Neural cell (in vitro differentiated cells): ENCODE data around the gene NPFFR1. TPM values are rescaled to one million over a fixed set of nuclear protein-coding genes. Genes with fewer than 3 reads are reported as not detected.

Experiments
- H2AFZ ChIP-seq: fragments of 200-600, 300-800 bp; sonication (generic), shearing (Covaris generic); 2 replicates; pipeline ENCODE4 v1.6.0; 2014; ENCODE audit warnings: low read depth, mild to moderate bottlenecking, antibody characterized with exemption, low read length, moderate library complexity
- H3F3A ChIP-seq: fragments of 200-600 bp; shearing (Covaris generic); 2 replicates; pipeline ENCODE4 v1.6.1; 2016; ENCODE audit warnings: mild to moderate bottlenecking, moderate library complexity, mixed read lengths, antibody characterized with exemption, low read length; ENCODE audit not compliant: insufficient read depth, poor library complexity, severe bottlenecking
- H3K27ac ChIP-seq: fragments of 200-600, 300-800 bp; sonication (generic), shearing (Covaris generic); 2 replicates; pipeline ENCODE4 v1.5.1; 2014; ENCODE audit warnings: mild to moderate bottlenecking, low read length, moderate library complexity
- H3K27me3 ChIP-seq: fragments of 300-800, 200-600 bp; sonication (generic), shearing (Covaris generic); 2 replicates; pipeline ENCODE4 v1.6.0; 2014; ENCODE audit warnings: mild to moderate bottlenecking, low read depth, low read length, moderate library complexity; ENCODE audit not compliant: insufficient read depth
- H3K36me3 ChIP-seq: fragments of 300-800, 200-600 bp; sonication (generic), shearing (Covaris generic); 2 replicates; pipeline ENCODE4 v1.5.1; 2014; ENCODE audit warnings: mild to moderate bottlenecking, antibody characterized with exemption, low read length, moderate library complexity; ENCODE audit not compliant: insufficient read depth
- H3K4me2 ChIP-seq: fragments of 300-800, 200-600 bp; sonication (generic), shearing (Covaris generic); 2 replicates; pipeline ENCODE4 v1.6.0; 2014; ENCODE audit warnings: mild to moderate bottlenecking, low read length
- H3K4me3 ChIP-seq: fragments of 300-800, 200-600 bp; sonication (generic), shearing (Covaris generic); 2 replicates; pipeline ENCODE4 v1.5.1; 2014; ENCODE audit warnings: mild to moderate bottlenecking, low read length, moderate library complexity
- H3K79me2 ChIP-seq: fragments of 200-600 bp; shearing (Covaris generic); replicated peaks from 2 replicates; pipeline ENCODE4 v1.6.0; 2014; ENCODE audit warnings: mild to moderate bottlenecking, low read length, moderate library complexity; ENCODE audit not compliant: insufficient read depth
- H3K9ac ChIP-seq: fragments of 300-800, 200-600 bp; sonication (generic), shearing (Covaris generic); 2 replicates; pipeline ENCODE4 v1.6.1; 2016; ENCODE audit warnings: mild to moderate bottlenecking, low read length, mixed read lengths
- H3K9me2 ChIP-seq: fragments of 200-600 bp; shearing (Covaris generic); 2 replicates; pipeline ENCODE4 v1.6.1; 2016; ENCODE audit warnings: mild to moderate bottlenecking, low read length, mixed read lengths; ENCODE audit not compliant: insufficient read depth
- H3K9me3 ChIP-seq: fragments of 200-600, 300-800 bp; sonication (generic), shearing (Covaris generic); 2 replicates; pipeline ENCODE4 v1.6.1; 2016; ENCODE audit warnings: mild to moderate bottlenecking, mixed run types, low read length, moderate library complexity, mixed read lengths
- H4K20me1 ChIP-seq: fragments of 200-600 bp; shearing (Covaris generic); 2 replicates; pipeline ENCODE4 v1.6.1; 2016; ENCODE audit warnings: mild to moderate bottlenecking, mixed run types; ENCODE audit not compliant: insufficient read depth
- CTCF ChIP-seq: fragments of 450-650 bp; IDR thresholded peaks from 2 replicates; pipeline ENCODE4 v1.5.1; 2014; ENCODE audit warnings: antibody characterized with exemption, mild to moderate bottlenecking, moderate library complexity; ENCODE audit not compliant: poor library complexity, severe bottlenecking
- EP300 ChIP-seq: fragments of 450-650 bp; conservative IDR thresholded peaks from 2 replicates; pipeline ENCODE4 v1.6.1; 2014; ENCODE audit warnings: antibody characterized with exemption, mild to moderate bottlenecking, moderate library complexity; ENCODE audit not compliant: poor library complexity, severe bottlenecking
- EZH2 ChIP-seq: fragments of 200-600, 300-800 bp; shearing (Covaris generic), sonication (generic); IDR thresholded peaks from 2 replicates; pipeline ENCODE4 v1.6.1; 2014; ENCODE audit warnings: antibody characterized with exemption, low read length, borderline replicate concordance, mild to moderate bottlenecking; ENCODE audit not compliant: insufficient read depth, poor library complexity, severe bottlenecking
- MXI1 ChIP-seq: fragments of 450-650 bp; conservative IDR thresholded peaks from 2 replicates; pipeline ENCODE4 v1.6.1; 2014; ENCODE audit warnings: antibody characterized with exemption, mild to moderate bottlenecking; ENCODE audit not compliant: poor library complexity, severe bottlenecking
- POLR2AphosphoS5 ChIP-seq: IDR thresholded peaks from 2 replicates; pipeline ENCODE4 v1.6.1; 2012
- RAD21 ChIP-seq: fragments of 450-650 bp; conservative IDR thresholded peaks from 2 replicates; pipeline ENCODE4 v1.6.1; 2014; ENCODE audit warnings: antibody characterized with exemption, mild to moderate bottlenecking, moderate library complexity
- SMC3 ChIP-seq: fragments of 450-650 bp; conservative IDR thresholded peaks from 2 replicates; pipeline ENCODE4 v1.6.1; 2014; ENCODE audit warnings: antibody characterized with exemption, mild to moderate bottlenecking, moderate library complexity; ENCODE audit not compliant: poor library complexity
- TAF1 ChIP-seq: IDR thresholded peaks from 2 replicates; pipeline ENCODE4 v1.6.1; 2012; ENCODE audit warnings: low read depth
- polyA plus RNA-seq: library from polyadenylated mRNA; depleted of rRNA; stranded (reverse); fragments of >200 nt; gene quantifications from 2 replicates; pipeline ENCODE4 v1.2.3, GENCODE V29; 2014
- TF ChIP-seq, protein P1 (sequence below): IDR thresholded peaks from 2 replicates; pipeline ENCODE4 v1.6.1; 2012; ENCODE audit warnings: borderline replicate concordance

The NPFFR1 gene
- polyA plus RNA-seq, 1 donor from 2014 or later = 0.07 TPM

DNA sequence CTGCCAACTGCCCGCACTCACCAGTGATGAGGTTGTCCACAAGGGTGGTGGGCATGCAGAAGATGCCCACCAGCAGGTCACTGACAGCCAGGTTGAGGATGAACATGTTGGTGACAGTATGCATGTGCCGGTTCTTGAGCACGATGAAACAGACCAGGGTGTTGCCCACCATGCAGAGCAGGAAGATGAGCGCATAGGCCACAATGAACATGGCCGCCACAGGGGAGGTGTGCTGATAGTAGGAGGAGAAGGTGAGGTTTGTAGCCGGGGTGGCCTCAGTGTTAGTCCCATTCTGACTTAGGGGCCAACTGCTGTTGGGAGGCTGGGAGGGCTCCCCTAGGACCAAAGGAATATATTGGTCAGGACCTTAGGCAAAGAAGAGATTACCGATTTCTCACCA lies 17.7 kb downstream of the NPFFR1 start:
- Histone ChIP-seq H3F3A (no peaks in the 10 kb centered on the region), H3K79me2 (no peaks in the 10 kb centered on the region), H4K20me1 (no peaks in the 10 kb centered on the region), H3K36me3 (no peaks in the 10 kb centered on the region), H3K9me2 (no peaks in the 10 kb centered on the region), H2AFZ (no peak overlapping the region), H3K27ac (no peak overlapping the region), H3K9me3 (no peaks in the 10 kb centered on the region), H3K4me3 (no peak overlapping the region), H3K27me3 (no peaks in the 10 kb centered on the region), H3K9ac (no peak overlapping the region), H3K4me2 (no peak overlapping the region)
- TF ChIP-seq TAF1 (no peak), POLR2AphosphoS5 (no peak), SMC3 (no peak), MXI1 (no peak), EZH2 (no peak), CTCF (no peak), RAD21 (no peak), EP300 (no peak)
- TF ChIP-seq, protein P1, sequence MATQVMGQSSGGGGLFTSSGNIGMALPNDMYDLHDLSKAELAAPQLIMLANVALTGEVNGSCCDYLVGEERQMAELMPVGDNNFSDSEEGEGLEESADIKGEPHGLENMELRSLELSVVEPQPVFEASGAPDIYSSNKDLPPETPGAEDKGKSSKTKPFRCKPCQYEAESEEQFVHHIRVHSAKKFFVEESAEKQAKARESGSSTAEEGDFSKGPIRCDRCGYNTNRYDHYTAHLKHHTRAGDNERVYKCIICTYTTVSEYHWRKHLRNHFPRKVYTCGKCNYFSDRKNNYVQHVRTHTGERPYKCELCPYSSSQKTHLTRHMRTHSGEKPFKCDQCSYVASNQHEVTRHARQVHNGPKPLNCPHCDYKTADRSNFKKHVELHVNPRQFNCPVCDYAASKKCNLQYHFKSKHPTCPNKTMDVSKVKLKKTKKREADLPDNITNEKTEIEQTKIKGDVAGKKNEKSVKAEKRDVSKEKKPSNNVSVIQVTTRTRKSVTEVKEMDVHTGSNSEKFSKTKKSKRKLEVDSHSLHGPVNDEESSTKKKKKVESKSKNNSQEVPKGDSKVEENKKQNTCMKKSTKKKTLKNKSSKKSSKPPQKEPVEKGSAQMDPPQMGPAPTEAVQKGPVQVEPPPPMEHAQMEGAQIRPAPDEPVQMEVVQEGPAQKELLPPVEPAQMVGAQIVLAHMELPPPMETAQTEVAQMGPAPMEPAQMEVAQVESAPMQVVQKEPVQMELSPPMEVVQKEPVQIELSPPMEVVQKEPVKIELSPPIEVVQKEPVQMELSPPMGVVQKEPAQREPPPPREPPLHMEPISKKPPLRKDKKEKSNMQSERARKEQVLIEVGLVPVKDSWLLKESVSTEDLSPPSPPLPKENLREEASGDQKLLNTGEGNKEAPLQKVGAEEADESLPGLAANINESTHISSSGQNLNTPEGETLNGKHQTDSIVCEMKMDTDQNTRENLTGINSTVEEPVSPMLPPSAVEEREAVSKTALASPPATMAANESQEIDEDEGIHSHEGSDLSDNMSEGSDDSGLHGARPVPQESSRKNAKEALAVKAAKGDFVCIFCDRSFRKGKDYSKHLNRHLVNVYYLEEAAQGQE = no peak

DNA sequence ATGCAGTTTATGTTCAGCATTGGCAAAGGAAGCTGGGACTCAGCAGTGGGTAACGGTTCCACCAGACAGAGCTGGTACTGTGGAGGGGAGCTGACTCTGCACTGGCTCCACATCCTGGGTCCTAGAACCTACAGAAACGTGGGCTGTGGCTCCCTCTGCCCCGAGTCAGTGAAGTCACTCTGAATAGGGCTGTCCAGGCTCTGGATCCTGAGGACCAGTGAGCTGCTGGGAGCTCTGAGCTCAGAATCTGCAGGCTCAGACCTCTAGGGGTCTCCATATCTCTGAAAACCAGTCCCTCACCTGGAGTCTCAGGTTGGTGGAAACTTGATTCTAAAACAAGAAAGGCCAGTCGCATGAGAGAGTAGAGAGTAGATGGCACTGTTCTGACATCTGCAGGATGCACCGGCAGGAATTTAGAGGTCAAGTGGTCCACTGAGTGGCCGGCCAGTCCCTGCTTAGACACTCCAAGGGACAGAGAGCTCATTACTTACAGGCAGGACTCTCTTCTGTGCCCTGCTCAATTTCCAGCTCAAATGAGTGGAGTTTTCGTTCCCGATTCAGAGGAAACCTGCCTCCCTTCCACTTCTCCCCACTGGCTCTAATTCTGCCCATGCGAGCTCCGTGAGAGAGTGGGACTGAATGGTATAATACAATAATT lies 18.6 kb downstream of the NPFFR1 start:
- Histone ChIP-seq H3K36me3 (no peaks in the 10 kb centered on the region), H3K9me3 (no peaks in the 10 kb centered on the region), H3F3A (no peaks in the 10 kb centered on the region), H3K27ac (no peak overlapping the region), H3K27me3 (no peaks in the 10 kb centered on the region), H3K4me3 (no peak overlapping the region), H3K79me2 (no peaks in the 10 kb centered on the region), H3K4me2 (no peak overlapping the region), H4K20me1 (no peaks in the 10 kb centered on the region), H2AFZ (no peak overlapping the region), H3K9me2 (no peaks in the 10 kb centered on the region), H3K9ac (no peak overlapping the region)
- TF ChIP-seq, protein P1 = no peak
- TF ChIP-seq EZH2 = no peak
- no peak for TF ChIP-seq RAD21
- no peak for TF ChIP-seq SMC3
- no peak for TF ChIP-seq TAF1
- no peak for TF ChIP-seq CTCF
- no peak for TF ChIP-seq MXI1
- TF ChIP-seq EP300 = no peak
- no peak for TF ChIP-seq POLR2AphosphoS5
